HuH-7 (cell line): ENCODE measurements around the gene JAK1.

Experiments
- DNase-seq: peaks from one replicate; pipeline ENCODE4 v3.0.0; 2011; ENCODE audit warnings: low spot score

Gene JAK1

GRCh38 chr1:64864018-64864940 is 102.1 kb downstream of the JAK1 start:
- DNase-seq: no peak

GRCh38 chr1:64861611-64862010 is 104.7 kb downstream of the JAK1 start:
- peak; percentile 48 for DNase-seq

GRCh38 chr1:64857347-64857746 is 109.0 kb downstream of the JAK1 start:
- DNase-seq: no peak

GRCh38 chr1:64856553-64856952 is 109.8 kb downstream of the JAK1 start:
- DNase-seq: no peak

GRCh38 chr1:64855557-64855956 is 110.8 kb downstream of the JAK1 start:
- DNase-seq: no peak

GRCh38 chr1:64854674-64855073 is 111.7 kb downstream of the JAK1 start:
- DNase-seq: no peak

- no peak for DNase-seq
Observed at GRCh38 chr1:64851664-64852063, 114.7 kb downstream of the JAK1 start.

- no peak for DNase-seq
Observed at GRCh38 chr1:64850846-64851245, 115.5 kb downstream of the JAK1 start.

GRCh38 chr1:64849942-64850341 is 116.4 kb downstream of the JAK1 start:
- DNase-seq: no peak

- no peak for DNase-seq
Observed at GRCh38 chr1:64848803-64849202, 117.5 kb downstream of the JAK1 start.

- no peak for DNase-seq
Observed at GRCh38 chr1:64848136-64848535, 118.2 kb downstream of the JAK1 start.

GRCh38 chr1:64847666-64848065 is 118.7 kb downstream of the JAK1 start:
- DNase-seq: no peak

GRCh38 chr1:64846573-64847430 is 119.5 kb downstream of the JAK1 start:
- no peak for DNase-seq

GRCh38 chr1:64845831-64846425 is 120.4 kb downstream of the JAK1 start:
- no peak for DNase-seq

- DNase-seq: no peak
Observed at GRCh38 chr1:64844609-64845008, 121.7 kb downstream of the JAK1 start.

- DNase-seq: no peak
Observed at GRCh38 chr1:64844175-64844574, 122.2 kb downstream of the JAK1 start.

- DNase-seq: no peak
Observed at GRCh38 chr1:64843675-64844074, 122.7 kb downstream of the JAK1 start.

GRCh38 chr1:64842224-64842623 is 124.1 kb downstream of the JAK1 start:
- no peak for DNase-seq

GRCh38 chr1:64841330-64842065 is 124.9 kb downstream of the JAK1 start:
- no peak for DNase-seq

- DNase-seq: no peak
Observed at GRCh38 chr1:64839732-64840405, 126.5 kb downstream of the JAK1 start.

GRCh38 chr1:64839261-64839660 is 127.1 kb downstream of the JAK1 start:
- DNase-seq: no peak
